ENCODE data around the gene SH2B2.

- TF ChIP-seq CTCF (IDR thresholded peaks at IDR 0.05) (no peak), POLR2A (IDR thresholded peaks at IDR 0.05) (no peak)
Observed at GRCh38 chr7:102294589-102294988, 7.9 kb downstream of the SH2B2 start.
